DMS 273 (cell line): Measurements from ENCODE around the gene MRPS16.

Experiments used
- DNase-seq: peaks from one replicate; lab custom pipeline; 2025; ENCODE audit not compliant: unreplicated experiment; lab: John Stamatoyannopoulos, UW

The MRPS16 gene

GRCh38 chr10:73244866-73245477, 7.5 kb downstream of the MRPS16 start:
- no peak for DNase-seq

DNA sequence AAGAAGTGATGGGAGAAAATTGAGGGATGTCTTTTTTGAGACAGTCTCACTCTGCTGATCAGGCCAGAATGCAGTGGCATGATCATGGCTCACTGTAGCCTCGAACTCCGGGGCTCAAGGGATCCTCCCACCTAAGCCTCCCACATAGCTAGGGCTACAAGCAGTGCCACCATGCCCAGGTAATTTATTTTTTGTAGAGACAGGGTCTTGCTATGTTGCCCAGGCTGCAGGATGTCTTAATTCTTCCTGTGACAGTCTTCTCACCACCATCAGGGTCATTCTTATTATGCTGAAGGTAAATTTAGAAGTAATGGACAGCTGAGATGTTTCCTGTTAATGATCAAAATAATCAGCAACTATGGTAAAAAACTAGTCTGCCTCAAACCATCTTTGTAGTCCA, 12.5 kb downstream of the MRPS16 start:
- DNase-seq, result no peak

GRCh38 chr10:73238990-73239566, 13.4 kb downstream of the MRPS16 start:
- no peak for DNase-seq

DNA sequence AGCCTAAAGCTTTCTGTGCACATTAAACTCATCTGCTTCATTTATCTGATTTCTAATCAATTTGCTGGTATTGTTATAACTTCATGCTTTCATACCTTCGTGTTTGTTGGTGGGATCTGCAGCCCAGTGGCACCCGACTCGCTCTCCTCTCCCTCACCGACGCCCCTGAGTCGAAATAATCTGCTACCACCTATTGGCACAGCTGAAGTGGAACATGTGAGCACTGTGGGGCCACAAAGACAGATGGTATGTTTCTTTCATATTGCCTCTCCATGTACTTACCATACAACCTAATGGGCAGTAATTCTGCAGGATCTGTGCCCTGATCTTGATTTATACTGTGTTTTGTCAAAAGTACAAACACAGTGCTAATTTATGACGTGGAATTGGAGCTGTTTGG, 17.7 kb downstream of the MRPS16 start:
- DNase-seq, result no peak

- no peak for DNase-seq
Observed at GRCh38 chr10:73233883-73234282, 18.6 kb downstream of the MRPS16 start.

DNA sequence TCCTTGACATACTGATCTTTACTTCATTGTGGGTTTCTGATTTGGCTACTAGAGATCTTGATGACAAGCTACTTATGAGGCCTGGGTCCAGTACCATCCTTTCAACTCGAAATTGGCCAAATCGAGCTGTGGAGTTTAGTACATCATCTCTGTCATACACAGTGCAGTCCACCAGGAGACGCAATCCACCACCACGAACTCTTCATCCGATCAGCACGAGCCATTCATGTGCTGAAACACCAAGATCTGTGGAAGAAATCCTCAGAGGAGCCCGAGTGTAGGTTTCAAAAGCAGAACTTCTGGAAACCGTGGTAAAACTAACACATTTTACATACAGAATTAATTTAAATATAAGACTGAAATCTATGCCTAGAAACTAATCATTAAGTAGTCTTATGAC, 19.6 kb downstream of the MRPS16 start:
- peak; percentile 19 for DNase-seq

DNA sequence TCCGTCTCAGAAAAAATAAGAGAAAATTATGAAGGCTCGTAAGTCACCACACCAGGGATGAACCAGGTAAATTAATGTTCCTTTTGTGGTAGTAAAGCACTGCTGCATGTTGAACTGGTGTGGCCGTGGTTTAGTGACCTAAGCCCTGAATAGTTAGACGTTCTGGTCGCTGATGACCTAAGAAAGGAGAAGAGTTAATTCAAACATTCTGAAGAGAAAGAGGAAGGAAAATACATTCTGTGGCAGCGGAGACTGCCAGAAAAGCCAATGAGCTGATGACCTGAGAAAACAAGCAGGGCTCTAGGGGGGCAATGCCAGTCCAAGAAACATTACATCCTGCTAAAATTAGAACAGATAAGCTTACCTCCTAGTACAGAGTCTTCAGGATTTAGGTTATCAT, 22.9 kb downstream of the MRPS16 start:
- no peak for DNase-seq

GRCh38 chr10:73228247-73228646, 24.2 kb downstream of the MRPS16 start:
- no peak for DNase-seq

- DNase-seq, result no peak
Observed at GRCh38 chr10:73226663-73227062, 25.8 kb downstream of the MRPS16 start.

- DNase-seq, result no peak
Observed at GRCh38 chr10:73225518-73225917, 26.9 kb downstream of the MRPS16 start.

DNA sequence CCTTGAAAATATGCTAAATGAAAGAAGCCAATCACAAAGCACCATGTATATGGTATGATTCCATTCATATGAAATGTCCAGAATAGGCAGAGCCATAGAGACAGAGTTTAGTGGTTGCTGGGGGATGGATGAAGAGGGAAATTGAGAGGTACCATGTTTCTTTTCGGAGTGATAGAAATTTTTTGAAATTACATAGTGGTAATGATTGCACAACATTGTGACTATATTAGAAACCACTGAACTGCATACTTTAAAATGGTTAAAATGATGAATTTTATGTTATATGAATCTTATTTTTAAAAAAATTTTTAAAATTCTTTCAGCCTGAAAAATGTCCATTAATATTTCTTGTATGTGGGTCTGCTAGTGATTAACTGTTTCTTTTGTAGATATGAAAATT, 31.5 kb downstream of the MRPS16 start:
- no peak for DNase-seq

GRCh38 chr10:73219384-73219783, 33.1 kb downstream of the MRPS16 start:
- no peak for DNase-seq

DNA sequence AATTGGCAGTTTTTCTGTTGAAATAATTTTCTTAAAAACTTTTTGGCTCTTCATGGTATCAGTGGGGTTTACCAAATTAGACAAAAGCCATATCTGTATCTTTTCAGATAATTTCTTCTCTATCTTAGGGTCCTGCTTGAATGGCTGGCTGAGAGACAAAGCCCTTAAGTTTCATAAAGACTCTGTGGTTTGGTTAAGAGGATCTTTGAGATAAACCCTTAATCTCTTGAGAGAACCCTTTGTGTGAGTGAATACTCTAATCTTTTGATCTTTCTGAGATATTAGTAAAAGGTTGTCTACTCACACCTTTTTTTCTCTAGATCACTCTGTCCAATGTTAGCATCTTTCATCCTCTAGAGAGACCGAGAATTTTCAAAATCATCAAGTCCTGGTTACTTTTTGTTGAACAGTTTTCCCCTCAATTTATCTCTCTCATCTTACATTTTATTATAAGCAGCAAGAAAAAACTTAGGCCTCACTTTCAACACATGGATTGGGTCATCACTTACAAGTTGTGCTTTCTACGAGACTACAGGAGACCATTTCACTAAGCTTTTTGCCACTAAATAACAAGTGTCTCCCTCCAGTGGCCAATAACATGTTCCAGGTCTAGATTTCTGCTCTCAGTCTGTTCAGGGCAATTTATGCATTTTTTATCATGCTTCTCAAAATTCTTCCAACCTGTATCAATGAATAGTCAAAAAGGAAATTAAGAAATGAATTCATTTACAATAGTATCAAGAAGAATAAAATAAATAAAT, 33.8 kb downstream of the MRPS16 start:
- peak; percentile 18 for DNase-seq

DNA sequence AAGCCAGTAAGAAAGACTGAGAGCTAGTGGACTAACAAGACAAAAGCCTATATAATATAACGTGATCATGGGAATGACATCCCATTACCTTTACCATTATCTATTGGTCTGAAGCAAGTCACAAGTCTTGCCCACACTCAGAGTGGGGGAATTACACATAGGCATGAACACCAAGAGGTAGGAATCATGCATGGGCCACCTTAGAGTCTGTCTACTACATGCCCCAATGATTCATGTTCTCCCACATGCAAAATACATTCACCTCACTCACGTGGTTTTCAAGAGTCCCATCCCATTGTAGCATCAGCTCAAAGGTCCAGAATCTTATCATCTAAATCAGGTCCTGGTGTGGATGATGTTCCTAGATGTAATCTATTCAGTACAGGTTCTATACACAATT, 34.8 kb downstream of the MRPS16 start:
- no peak for DNase-seq

- DNase-seq, result no peak
Observed at GRCh38 chr10:73215749-73216148, 36.7 kb downstream of the MRPS16 start.

DNA sequence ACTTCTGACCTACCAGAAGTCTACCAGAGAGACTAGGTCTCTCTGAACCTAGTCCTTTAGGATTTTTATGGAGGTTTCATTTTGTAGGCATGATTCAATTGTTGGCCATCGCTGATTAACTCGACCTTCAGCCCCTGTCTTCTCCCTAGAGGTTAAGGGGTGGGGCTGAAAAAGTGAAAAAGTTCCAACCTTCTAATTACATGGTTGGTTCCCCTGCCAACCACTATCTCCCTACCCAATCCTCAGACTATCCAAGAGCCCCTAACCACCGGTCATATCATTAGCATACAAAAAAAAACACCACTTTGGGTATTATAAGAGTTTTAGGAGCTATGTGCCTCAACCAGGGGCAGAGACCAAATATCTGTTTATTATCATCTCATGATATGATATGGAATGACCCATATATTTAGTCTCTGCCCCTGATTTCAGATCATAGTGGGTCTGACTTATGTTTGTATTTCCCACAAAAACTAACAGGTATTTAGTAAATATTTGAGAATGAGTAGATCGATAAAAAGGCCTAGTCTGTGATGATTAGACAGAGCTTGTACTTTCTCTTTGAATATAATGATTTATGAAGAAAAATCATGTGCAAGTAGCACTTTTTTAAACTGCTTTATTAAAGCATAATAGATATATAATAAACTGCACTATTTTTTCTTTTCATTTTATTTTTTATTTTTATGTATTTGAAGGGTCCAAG, 41.2 kb downstream of the MRPS16 start:
- DNase-seq, result no peak

GRCh38 chr10:73210395-73211105, 41.9 kb downstream of the MRPS16 start:
- no peak for DNase-seq

DNA sequence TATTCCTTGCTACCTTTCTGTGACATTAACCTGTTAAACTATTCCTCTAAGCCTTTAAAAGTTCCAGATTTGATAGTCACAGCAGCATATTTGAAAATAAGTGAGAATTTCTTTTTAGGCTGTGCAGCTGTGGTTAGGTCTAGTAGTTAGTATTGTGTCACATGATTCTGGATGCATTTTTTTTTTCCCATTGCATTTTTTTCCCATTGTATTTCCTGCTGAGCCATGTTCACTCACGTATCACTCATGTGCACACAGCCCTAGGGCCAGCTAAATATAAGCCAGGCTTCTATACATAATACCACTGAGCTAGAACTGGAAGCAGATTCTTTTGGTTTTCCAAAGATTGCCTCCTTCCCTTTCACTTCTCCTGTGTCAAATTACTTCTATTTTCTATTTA, 42.7 kb downstream of the MRPS16 start:
- DNase-seq, result no peak

DNA sequence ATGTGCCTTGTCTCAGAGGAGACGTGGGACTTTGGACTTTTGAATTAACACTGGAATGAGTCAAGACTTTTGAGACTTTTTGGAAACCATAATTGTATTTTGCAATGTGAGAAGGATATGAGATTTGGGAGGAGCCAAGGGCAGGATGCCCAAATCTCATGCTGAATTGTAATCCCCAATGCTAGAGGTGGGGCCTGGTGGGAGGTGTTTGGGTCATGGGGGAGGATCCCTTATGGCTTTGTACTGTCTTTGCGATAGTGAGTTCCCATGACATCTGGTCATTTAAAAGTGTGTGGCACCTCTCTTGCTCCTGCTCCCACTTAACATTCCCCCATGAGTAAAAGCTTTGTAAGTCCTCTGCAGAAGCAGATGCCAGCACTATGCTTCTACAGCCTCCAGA, 44.6 kb downstream of the MRPS16 start:
- no peak for DNase-seq

GRCh38 chr10:73206385-73206784, 46.1 kb downstream of the MRPS16 start:
- no peak for DNase-seq

DNA sequence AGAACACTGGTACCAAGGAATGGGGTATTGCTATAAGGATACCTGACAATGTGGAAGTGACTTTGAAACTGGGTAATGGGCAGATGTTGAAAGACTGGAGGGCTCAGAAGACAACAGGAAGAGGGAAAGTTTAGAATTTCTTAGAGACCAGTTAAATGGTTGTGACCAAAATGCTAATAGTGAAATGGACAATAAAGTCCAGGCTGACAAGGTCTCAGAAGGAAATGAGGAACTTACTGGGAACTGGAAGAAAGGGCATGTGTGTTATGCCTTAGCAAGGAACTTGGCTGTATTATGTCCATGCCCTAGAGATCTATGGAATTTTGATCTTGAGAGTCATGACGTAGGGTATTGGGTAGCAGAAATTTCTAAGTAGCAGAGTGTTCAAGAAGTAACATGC, 46.6 kb downstream of the MRPS16 start:
- DNase-seq, result no peak
